ENCODE measurements around the gene TBC1D20. TPM values are rescaled to one million over a fixed set of nuclear protein-coding genes. Genes with fewer than 3 reads are reported as not detected.

TBC1D20 gene
- polyA plus RNA-seq, 6 donors from 2014 or later, result 16.0 to 24.6 (median 18.6) TPM

GRCh38 chr20:417801-418342 lies 44.5 kb downstream of the TBC1D20 start:
- H3K27me3 Mint-ChIP-seq, result no peaks in the 10 kb centered on the region
- no peak overlapping the region for H3K27ac Mint-ChIP-seq
- no peak for DNase-seq
- no peaks in the 10 kb centered on the region for H3K9me3 Mint-ChIP-seq
- peaks cover 6 to 16% of the 10 kb centered on the region in 2 donors for H3K36me3 Mint-ChIP-seq
- H3K4me3 Mint-ChIP-seq, result no peak overlapping the region
- ATAC-seq (ENCODE audit: low read depth in 2 of 2), result no peak
- peaks cover 13 to 28% (median 24%) of the 10 kb centered on the region in 3 donors for H3K4me1 Mint-ChIP-seq

- DNase-seq (no peak), ATAC-seq (ENCODE audit: low read depth in 2 of 2) (no peak)
- peaks cover 10 to 12% of the 10 kb centered on the region in 2 donors for H3K36me3 Mint-ChIP-seq
- H3K4me3 Mint-ChIP-seq, result no peak overlapping the region
- H3K9me3 Mint-ChIP-seq, result no peaks in the 10 kb centered on the region
- no peaks in the 10 kb centered on the region for H3K27me3 Mint-ChIP-seq
- peaks cover 13 to 32% (median 27%) of the 10 kb centered on the region in 3 donors for H3K4me1 Mint-ChIP-seq
- peak overlapping the region in 3 of 6 donors; percentile 11 to 85 (median 73) for H3K27ac Mint-ChIP-seq
These were observed 45.2 kb downstream of the TBC1D20 start for GRCh38 chr20:416950-417800.

DNA sequence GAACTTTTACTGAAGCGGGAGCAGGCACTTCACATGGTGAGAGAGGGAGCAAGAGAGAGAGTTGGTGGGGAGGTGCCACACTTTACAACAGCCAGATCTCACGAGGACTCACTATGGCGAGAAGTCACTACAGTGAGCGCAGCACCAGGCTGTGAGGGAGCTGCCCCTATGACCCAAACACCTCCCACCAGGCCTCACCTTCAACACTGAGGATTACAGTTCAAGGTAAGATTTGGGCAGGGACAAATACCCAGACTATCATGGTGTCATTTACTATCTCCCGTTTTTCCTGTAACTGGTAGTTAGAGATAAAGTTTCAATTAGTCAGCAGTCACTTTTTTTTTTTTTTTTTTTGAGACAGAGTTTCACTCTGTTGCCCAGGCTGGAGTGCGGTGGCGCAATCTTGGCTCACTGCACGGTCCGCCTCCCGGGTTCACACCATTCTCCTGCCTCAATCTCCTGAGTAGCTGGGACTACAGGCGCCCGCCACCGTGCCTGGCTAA lies 46.5 kb downstream of the TBC1D20 start:
- H3K9me3 Mint-ChIP-seq, result no peaks in the 10 kb centered on the region
- H3K27ac Mint-ChIP-seq, result peak overlapping the region in 1 of 6 donors; percentile 21
- H3K4me1 Mint-ChIP-seq, result peaks cover 10 to 36% (median 32%) of the 10 kb centered on the region in 3 donors

DNA sequence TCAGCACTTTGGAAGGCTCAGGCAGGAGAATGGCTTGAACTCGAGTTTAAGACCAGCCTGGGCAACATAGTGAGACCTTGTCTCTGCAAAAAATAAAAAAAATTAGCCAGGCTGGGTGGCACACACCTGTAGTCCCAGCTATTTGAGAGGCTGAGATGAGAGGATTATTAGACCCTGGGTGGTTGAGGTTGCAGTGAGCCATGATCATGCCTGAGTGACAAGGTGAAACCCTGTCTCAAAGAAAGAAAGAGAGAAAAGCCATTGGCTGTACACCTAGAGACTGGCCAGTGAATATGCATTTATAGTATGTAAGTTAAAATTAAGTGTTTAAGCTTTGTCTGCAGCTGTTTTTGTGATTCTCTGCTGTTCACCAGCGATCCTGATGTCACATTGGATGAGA lies 48.2 kb downstream of the TBC1D20 start:
- Mint-ChIP-seq H3K9me3 (no peaks in the 10 kb centered on the region), H3K36me3 (peaks cover 0 to 24% of the 10 kb centered on the region in 2 donors), H3K4me1 (peaks cover 24 to 53% (median 48%) of the 10 kb centered on the region in 3 donors), H3K27ac (no peak overlapping the region), H3K4me3 (no peak overlapping the region), H3K27me3 (no peaks in the 10 kb centered on the region)
- DNase-seq (no peak), ATAC-seq (ENCODE audit: low read depth in 2 of 2) (no peak)

More for the DNA sequence above, 46.5 kb downstream of the TBC1D20 start:
- ATAC-seq (ENCODE audit: low read depth in 2 of 2) (no peak), DNase-seq (no peak)
- H3K4me3 Mint-ChIP-seq, result no peak overlapping the region
- H3K27me3 Mint-ChIP-seq, result no peaks in the 10 kb centered on the region
- H3K36me3 Mint-ChIP-seq, result peaks cover 0 to 18% of the 10 kb centered on the region in 2 donors

- no peak for DNase-seq
- peaks cover 32 to 61% (median 56%) of the 10 kb centered on the region in 3 donors for H3K4me1 Mint-ChIP-seq
- H3K9me3 Mint-ChIP-seq, result no peaks in the 10 kb centered on the region
- ATAC-seq (ENCODE audit: low read depth in 2 of 2), result no peak
- H3K4me3 Mint-ChIP-seq, result peak overlapping the region in 2 of 8 donors; percentile 12 to 19
- peaks cover 0 to 24% of the 10 kb centered on the region in 2 donors for H3K36me3 Mint-ChIP-seq
- no peaks in the 10 kb centered on the region for H3K27me3 Mint-ChIP-seq
- peak overlapping the region in 1 of 6 donors; percentile 39 for H3K27ac Mint-ChIP-seq
These were observed 50.3 kb downstream of the TBC1D20 start for GRCh38 chr20:412081-412480.

GRCh38 chr20:409697-410559 lies 52.4 kb downstream of the TBC1D20 start:
- Mint-ChIP-seq H3K36me3 (peaks cover 0 to 24% of the 10 kb centered on the region in 2 donors), H3K27me3 (no peaks in the 10 kb centered on the region), H3K4me1 (peaks cover 30 to 53% (median 52%) of the 10 kb centered on the region in 3 donors), H3K27ac (peak overlapping the region in 5 of 6 donors; percentile 71 to 95 (median 93)), H3K4me3 (peak overlapping the region; percentile 85 to 95 (median 92)), H3K9me3 (no peaks in the 10 kb centered on the region)
- ATAC-seq (ENCODE audit: low read depth in 2 of 2) (no peak), DNase-seq (no peak)

GRCh38 chr20:408843-409696 lies 53.3 kb downstream of the TBC1D20 start:
- ATAC-seq (ENCODE audit: low read depth in 2 of 2) (no peak), DNase-seq (peak; percentile 18)
- Mint-ChIP-seq H3K4me1 (peaks cover 30 to 51% (median 51%) of the 10 kb centered on the region in 3 donors), H3K4me3 (peak overlapping the region; percentile 85 to 95 (median 92)), H3K9me3 (no peaks in the 10 kb centered on the region), H3K36me3 (peaks cover 0 to 24% of the 10 kb centered on the region in 2 donors), H3K27ac (peak overlapping the region; percentile 72 to 97 (median 94)), H3K27me3 (no peaks in the 10 kb centered on the region)

- peaks cover 0 to 21% of the 10 kb centered on the region in 2 donors for H3K36me3 Mint-ChIP-seq
- peak within 1 kb of the TSS; percentile 71 to 99 (median 94) for H3K27ac Mint-ChIP-seq
- H3K27me3 Mint-ChIP-seq, result no peaks in the 10 kb centered on the region
- peak; percentile 84 to 87 for ATAC-seq (ENCODE audit: low read depth in 2 of 2)
- DNase-seq, result peak; percentile 92
- H3K4me1 Mint-ChIP-seq, result peaks cover 30 to 44% (median 42%) of the 10 kb centered on the region in 3 donors
- H3K9me3 Mint-ChIP-seq, result peaks cover 0 to 4% (median 0%) of the 10 kb centered on the region in 7 donors
- H3K4me3 Mint-ChIP-seq, result peak within 1 kb of the TSS; percentile 87 to 98 (median 96)
These were observed 54.1 kb downstream of the TBC1D20 start, which contains the start of gene RBCK1 for GRCh38 chr20:407953-408842. Gene RBCK1, plus strand, starts transcription at chr20:408299. Its CDS starts 459 bp downstream, at chr20:408758.

GRCh38 chr20:407133-407952 lies 55.0 kb downstream of the TBC1D20 start:
- peaks cover 35 to 45% (median 41%) of the 10 kb centered on the region in 3 donors for H3K4me1 Mint-ChIP-seq
- H3K27ac Mint-ChIP-seq, result peak overlapping the region; percentile 31 to 99 (median 94)
- no peaks in the 10 kb centered on the region for H3K27me3 Mint-ChIP-seq
- DNase-seq (peak; percentile 42), ATAC-seq (ENCODE audit: low read depth in 2 of 2) (peak; percentile 32 to 53)
- H3K36me3 Mint-ChIP-seq, result peaks cover 0 to 14% of the 10 kb centered on the region in 2 donors
- peaks cover 0 to 4% (median 0%) of the 10 kb centered on the region in 7 donors for H3K9me3 Mint-ChIP-seq
- peak overlapping the region; percentile 87 to 98 (median 96) for H3K4me3 Mint-ChIP-seq

GRCh38 chr20:406200-407132 lies 55.9 kb downstream of the TBC1D20 start:
- no peaks in the 10 kb centered on the region for H3K27me3 Mint-ChIP-seq
- H3K4me3 Mint-ChIP-seq, result peak overlapping the region; percentile 87 to 98 (median 96)
- DNase-seq (no peak), ATAC-seq (ENCODE audit: low read depth in 2 of 2) (no peak)
- H3K9me3 Mint-ChIP-seq, result peaks cover 0 to 4% (median 0%) of the 10 kb centered on the region in 7 donors
- H3K27ac Mint-ChIP-seq, result peak overlapping the region in 3 of 6 donors; percentile 93 to 98 (median 95)
- peaks cover 39 to 52% (median 43%) of the 10 kb centered on the region in 3 donors for H3K4me1 Mint-ChIP-seq
- peaks cover 0 to 9% of the 10 kb centered on the region in 2 donors for H3K36me3 Mint-ChIP-seq
